HG02884 (cell line): Measurements from ENCODE around the gene STAG2.
A peak's percentile ranks its signal among the peaks of the same experiment; 100 is the strongest.
"Not testable (repeated sequence)": the region's sequence is repeated elsewhere in the genome, so short reads cannot be mapped to it uniquely, and the experiment has no call there.

Experiments used
- ATAC-seq: cut with Tn5 transposase; IDR thresholded peaks from one replicate; pipeline ENCODE4 v1.9.1; 2021; ENCODE audit warnings: mild to moderate bottlenecking, moderate library complexity; ENCODE audit not compliant: unreplicated experiment

STAG2 gene

GRCh38 chrX:124030520-124030919 lies 69.0 kb downstream of the STAG2 start:
- peak; percentile 83 for ATAC-seq

DNA sequence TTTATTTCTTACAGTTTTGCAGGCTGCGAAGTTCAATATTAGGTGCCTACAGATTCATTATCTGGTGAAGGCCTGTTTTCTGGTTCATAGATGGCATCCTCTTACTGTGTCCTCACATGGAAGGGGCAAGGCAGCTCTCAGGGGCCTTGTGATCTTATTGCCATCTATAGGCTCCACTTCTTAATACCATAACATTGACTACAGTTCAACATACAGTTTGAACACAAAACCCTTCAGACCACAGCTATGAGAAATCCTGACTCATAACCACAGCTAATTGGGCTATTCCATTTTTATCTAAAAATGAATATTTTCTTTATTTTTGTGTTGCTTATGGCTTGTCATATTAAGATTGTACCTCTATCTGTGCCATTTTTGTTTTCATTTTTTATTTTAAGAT lies 72.3 kb downstream of the STAG2 start:
- no peak for ATAC-seq

DNA sequence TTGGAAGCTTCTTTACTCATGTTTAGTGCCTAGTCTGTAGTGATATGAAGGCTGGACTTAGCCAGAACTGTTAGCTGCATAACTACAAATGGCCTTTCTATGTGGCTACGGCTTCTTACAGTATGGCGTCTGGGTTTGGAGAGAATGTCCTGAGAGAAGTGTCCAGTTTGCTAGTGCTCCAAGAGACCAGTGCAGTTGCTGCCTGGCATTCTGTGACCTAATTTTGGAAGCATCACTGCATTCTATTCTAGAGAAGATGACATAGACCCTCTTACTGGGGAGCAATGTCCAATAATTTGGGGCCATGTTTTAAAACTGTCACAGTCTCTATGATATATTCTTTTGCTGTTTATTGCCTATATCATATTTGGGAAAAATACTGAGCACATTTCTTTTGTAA lies 74.2 kb downstream of the STAG2 start:
- ATAC-seq = no peak

GRCh38 chrX:124042042-124042441 lies 80.5 kb downstream of the STAG2 start:
- no peak for ATAC-seq

DNA sequence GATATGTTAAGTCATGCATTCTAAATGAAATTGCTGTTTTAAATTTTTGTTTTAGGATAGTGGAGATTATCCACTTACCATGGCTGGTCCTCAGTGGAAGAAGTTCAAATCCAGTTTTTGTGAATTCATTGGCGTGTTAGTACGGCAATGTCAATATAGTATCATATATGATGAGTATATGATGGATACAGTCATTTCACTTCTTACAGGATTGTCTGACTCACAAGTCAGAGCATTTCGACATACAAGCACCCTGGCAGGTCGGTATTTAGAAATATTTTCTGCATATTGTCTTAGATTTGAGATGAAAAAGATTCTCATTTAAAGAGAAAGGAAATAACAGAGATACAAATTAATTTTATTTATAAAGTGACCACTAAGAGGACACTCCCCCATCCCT lies 83.6 kb downstream of the STAG2 start:
- ATAC-seq = no peak

DNA sequence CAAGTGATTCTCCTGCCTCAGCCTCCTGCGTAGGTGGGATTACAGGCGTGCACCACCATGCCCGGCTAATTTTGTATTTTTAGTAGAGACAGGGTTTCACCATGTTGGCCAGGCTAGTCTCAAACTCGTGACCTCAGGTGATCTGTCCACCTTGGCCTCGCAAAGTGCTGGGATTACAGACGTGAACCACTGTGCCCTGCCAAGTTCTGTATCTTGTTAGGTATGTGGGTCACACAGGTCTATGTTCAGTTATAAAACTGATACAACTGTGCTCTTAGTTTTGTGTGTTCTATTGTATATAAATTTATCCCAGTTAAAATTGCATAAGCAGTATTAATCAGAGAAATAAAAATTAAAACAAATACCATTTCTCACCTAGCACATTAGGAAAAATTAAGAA lies 122.9 kb downstream of the STAG2 start:
- not testable (repeated sequence) for ATAC-seq

DNA sequence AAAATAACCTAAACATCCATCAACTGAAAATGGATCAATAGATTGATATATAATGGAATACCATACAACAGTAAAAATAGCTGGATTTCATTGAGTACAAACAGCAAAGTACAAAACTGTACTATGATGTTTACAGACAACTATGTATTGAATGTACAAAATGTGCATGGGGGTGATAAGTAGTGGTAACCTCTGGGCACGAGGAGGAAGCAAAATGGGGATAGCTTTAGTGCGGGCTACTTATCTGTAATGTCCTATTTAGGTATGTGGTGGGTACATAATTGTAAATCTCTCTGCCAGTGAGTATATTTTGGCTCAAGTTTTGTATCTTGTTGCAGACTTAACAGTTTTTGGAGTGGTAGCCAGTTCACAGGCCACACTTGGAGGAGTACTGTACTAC lies 123.6 kb downstream of the STAG2 start:
- no peak for ATAC-seq

GRCh38 chrX:124086411-124086810 lies 124.9 kb downstream of the STAG2 start:
- no peak for ATAC-seq

DNA sequence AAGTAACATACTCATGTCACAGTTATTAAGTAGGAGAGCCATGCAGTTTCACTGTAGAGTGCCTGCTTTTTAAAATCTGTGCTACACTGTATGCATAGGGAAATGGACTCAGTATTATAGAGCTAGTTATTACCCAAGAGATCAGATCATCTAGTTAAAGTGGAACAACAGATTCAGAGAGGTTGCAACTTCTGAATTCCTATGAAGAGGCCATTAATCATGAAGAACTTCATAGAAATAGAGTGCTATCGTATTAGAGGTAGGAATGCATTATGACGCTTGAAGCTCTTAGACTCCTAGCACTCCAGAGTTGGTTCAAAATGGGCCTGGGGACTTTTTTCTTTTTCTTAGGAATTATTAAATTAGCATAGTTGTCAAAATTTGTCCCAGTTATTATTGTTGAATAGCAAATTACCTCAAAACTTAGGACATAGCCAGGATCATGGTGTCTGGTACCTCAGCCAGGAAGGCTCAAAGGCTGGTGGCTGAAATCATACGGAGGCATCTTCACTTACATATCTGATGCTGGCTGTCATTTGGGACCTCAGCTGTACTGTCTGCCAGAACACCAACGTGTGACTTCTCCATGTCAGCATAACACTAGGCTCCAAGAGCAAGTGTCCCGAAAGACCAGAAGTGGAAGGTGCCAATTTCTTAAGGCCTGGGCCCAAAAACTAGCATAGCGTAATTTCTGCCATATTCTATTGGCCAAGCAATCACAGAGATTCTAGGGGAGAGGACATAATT lies 125.7 kb downstream of the STAG2 start:
- ATAC-seq = no peak

DNA sequence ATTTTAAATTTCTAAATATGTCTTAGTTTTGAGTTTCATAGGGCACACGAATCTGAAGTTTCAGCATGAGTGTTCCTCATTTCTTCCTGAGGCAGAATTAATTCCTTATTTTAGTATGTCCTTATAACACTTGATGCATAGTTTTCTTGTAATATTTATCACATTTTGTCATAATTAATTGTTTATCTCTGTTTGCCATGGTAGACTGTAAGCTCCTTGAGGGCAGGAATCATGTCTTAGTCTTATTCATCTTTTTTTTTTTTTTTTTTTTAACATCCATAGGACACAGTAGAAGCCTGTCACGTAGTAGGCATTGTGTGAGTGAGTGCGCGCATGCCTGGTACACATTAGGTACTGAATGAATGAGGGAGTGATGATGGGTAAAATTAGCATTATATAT lies 131.7 kb downstream of the STAG2 start:
- ATAC-seq = no peak

DNA sequence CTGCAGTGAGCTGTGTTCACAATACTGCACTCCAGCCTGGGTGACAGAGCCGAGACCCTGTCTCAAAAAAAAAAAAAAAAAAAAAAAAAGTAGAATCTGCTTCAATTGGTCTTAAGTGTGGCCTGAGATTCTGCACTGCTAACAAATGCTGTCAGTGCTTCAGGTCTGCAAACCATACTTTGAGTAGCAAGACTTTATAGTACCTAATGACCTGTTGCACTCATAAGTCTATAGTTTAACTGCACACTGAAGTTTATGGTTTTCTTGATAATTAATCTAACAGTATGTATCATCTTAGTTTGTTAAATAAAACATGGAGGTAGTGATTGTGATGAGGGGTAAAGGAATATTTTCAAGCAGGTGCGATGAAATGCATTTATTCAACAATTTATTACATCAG lies 135.6 kb downstream of the STAG2 start:
- no peak for ATAC-seq

- no peak for ATAC-seq
Observed at GRCh38 chrX:124098089-124098488, 136.6 kb downstream of the STAG2 start.

GRCh38 chrX:124103966-124104365 lies 142.5 kb downstream of the STAG2 start:
- no peak for ATAC-seq

DNA sequence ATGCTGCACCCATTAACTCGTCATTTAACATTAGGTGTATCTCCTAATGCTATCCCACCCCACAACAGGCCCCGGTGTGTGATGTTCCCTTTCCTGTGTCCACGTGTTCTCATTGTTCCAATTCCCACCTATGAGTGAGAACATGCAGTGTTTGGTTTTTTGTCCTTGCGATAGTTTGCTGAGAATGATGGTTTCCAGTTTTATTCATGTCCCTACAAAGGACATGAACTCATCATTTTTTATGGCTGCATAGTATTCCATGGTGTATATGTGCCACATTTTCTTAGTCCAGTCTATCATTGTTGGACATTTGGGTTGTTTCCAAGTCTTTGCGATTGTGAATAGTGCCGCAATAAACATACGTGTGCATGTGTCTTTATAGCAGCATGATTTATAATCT lies 143.0 kb downstream of the STAG2 start:
- ATAC-seq = not testable (repeated sequence)

DNA sequence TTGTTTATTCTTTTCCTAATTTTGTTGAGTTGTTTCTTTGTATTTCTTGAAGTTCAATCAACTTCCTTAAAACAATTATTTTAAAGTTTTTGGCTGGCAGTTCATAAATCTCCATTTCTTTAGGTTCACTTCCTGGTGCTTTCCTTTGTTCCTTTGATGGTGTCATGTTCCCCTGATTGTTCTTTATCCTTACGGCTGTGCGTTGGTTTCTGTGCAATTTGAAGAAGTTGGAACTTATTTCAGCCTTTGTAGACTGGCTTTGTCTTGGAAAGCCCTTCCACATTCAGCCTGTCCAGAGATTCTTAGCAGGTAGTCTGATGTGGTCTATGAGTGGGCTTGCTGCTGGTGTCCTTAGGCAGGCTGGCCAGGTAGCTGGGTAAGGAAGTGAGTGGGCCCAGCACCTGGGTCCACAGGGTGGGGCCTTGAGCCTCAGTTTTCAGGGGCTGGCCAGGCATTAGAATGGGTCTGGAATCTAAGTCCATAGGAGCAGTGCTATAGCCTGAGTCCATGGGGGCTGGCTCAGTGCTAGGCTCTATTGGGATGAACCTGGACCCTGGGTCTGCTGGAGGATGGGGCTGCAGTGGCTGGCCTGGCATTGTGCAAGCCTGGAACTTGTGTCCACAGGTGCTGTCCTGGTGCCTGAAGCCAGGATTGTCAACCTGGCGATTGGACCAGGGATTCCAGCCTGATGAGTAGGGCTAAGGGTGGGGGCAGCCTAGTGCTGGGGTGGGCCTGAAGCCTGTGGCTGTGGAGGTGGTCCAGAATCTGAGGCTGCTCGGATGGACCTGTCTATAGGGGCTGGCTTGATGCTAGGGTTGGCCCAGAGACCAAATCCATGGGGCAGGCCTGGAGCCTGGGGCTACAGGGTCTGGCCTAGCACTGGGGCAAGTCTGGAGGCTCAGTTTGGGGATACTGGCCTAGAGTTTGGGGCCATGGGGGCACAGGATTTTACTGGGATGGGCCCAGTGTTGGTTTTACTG lies 152.4 kb downstream of the STAG2 start:
- ATAC-seq = no peak

- no peak for ATAC-seq
Observed at GRCh38 chrX:124117325-124117724, 155.8 kb downstream of the STAG2 start.

GRCh38 chrX:124125471-124125870 lies 164.0 kb downstream of the STAG2 start:
- ATAC-seq = no peak

DNA sequence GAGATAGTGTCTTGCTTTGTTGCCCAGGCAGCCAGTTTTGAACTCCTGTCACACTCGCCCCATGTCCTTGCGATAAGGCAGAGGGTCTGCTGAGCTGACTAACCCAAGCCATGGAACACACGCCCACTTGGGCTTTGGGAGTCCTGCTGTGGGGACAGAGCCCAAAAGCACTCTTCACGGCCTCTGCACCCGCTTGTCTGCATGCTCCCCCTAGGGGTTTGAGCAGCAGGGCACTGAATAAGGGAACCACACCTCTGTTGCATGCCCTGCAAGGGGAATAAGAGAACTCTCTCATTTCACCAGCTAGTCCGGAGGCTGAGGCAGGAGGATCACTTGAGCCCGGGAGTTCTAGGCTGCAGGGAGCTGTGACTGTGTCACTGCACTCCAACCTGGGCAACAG lies 166.0 kb downstream of the STAG2 start:
- no peak for ATAC-seq

GRCh38 chrX:124132437-124132836 lies 170.9 kb downstream of the STAG2 start:
- not testable (repeated sequence) for ATAC-seq

GRCh38 chrX:124145749-124146148 lies 184.2 kb downstream of the STAG2 start:
- no peak for ATAC-seq

DNA sequence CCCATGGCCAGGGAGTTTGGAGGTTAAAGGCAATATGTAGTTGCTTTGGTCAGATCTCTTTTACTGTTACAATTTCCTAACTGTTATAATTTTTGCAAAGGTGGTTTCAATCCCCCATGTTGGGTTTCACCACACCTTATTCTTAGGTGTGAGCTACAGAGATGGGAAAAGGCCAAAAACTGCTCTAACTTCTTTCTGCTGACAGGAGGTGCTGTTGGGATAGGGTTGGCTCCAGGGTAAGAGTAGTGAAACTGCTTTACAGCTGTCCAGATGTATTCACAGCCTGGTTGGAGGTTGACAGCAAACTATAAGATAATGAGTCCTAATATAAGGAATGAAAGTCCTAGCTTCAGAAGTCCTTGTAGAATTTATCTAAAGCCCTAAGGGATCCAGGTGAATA lies 189.7 kb downstream of the STAG2 start:
- ATAC-seq = no peak
